Stimulated activated CD8-positive, alpha-beta memory T cell treated with anti-CD3 and anti-CD28 coated beads, Interleukin-7, amount 100 ng/mL, for 24 hours (primary cell): ENCODE data around the gene APOL2.
"Not testable (repeated sequence)": the region's sequence is repeated elsewhere in the genome, so short reads cannot be mapped to it uniquely, and the experiment has no call there.

ENCODE experiments used
- DNase-seq: peaks from one replicate; pipeline ENCODE4 v3.0.0-alpha.2; 2020; ENCODE audit warnings: low read depth

The APOL2 gene

GRCh38 chr22:36221799-36222751 lies 17.3 kb downstream of the APOL2 start:
- no peak for DNase-seq

DNA sequence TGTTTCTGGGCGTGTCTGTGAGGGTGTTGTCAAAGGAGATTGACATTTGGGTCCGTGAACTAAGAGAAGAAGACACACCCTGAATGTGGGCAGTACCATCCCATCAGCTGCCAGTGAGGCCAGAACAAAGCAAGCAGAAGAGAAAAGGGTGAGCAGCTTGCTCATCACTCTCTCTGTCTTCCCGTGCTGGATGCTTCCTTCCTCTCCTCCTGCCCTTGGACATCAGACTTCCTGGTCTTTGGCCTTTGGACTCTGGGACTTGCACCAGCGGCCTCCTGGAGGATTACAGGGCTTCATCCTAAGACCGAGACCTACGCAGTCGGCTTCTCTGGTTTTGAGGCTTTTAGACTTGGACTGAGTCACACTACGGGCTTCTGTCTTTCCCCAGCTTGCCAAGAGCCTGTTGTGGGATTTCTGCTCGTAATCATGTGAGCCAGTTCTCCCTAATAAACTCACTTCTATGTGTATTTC lies 18.8 kb downstream of the APOL2 start:
- DNase-seq, result no peak

GRCh38 chr22:36218648-36219193 lies 20.6 kb downstream of the APOL2 start:
- DNase-seq, result no peak

DNA sequence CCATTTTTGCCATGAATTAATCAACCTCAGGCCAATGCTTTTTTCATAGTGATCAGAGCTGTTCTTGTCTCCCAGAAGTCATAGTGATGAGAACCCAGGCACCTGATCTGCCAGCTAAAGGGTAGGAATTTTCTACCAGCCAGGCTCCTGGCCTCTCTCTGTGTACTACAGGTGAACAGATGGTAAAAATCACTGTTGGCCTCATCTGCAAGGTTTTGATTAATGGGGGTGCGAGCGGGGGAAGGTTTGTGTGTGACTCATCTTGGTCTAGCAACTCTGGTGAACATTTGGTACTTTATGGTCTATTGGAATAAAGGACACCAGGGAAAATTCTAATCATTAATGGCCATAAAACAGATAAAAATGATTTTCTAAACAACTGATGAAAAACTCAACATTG lies 23.3 kb downstream of the APOL2 start:
- no peak for DNase-seq

DNA sequence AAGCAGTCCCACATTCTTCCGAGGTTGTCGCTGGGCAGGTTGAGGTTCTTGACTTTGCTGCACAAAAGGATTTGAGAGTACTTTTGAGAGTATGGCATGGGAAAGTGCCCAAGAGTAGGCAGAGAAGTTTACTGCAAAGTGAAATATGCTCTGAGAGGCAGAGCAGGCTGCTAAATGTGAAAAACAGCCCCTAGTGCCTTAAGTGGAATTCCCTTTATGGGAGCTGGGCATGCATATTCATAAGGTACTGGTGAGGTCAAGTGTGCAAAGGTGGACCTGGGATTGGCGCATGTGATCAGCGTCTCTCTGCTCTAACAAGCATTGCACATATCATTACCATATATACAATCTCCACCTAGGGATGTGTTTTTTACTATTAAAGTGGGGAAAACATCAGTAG lies 25.7 kb downstream of the APOL2 start:
- no peak for DNase-seq

DNA sequence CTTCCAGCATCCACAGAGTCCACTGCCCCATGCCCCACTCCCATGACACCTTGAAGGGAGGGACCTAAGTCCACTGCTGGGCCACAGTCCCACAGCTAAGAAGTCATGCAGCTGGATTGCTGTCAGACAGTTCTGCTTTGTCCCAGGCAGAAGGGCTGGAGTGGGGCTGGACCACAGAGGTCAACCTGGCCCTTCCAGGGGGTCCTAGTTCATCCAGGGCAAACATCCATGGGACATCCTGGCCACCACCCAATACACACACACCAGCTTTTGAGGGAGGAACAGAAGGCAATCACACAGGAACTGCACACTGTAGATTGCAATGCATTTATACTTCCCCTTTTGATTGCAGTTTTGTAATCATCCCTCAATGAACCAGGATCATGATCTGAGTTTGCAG lies 26.4 kb downstream of the APOL2 start:
- DNase-seq, result no peak

GRCh38 chr22:36211237-36211861 lies 28.0 kb downstream of the APOL2 start:
- no peak for DNase-seq

GRCh38 chr22:36210224-36210623 lies 29.1 kb downstream of the APOL2 start:
- no peak for DNase-seq

DNA sequence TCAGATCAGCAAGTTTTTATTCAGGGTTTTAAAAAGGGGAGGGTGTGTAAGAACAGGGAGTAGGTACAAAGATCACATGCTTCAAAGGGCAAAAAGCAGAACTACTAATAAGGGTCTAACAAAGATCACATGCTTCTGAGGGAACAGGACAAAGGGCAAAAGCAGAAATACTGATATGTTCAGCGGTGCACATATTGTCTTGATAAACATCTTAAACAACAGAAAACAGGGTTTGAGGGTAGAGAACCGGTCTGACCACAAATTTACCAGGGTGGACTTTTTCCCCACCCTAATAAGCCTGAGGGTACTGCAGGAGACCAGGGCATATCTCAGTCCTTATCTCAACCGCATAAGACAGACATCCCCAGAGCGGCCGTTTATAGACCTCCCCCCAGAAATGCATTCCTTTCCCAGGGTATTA lies 29.8 kb downstream of the APOL2 start:
- DNase-seq, result not testable (repeated sequence)

GRCh38 chr22:36208914-36209313 lies 30.4 kb downstream of the APOL2 start:
- DNase-seq, result no peak

DNA sequence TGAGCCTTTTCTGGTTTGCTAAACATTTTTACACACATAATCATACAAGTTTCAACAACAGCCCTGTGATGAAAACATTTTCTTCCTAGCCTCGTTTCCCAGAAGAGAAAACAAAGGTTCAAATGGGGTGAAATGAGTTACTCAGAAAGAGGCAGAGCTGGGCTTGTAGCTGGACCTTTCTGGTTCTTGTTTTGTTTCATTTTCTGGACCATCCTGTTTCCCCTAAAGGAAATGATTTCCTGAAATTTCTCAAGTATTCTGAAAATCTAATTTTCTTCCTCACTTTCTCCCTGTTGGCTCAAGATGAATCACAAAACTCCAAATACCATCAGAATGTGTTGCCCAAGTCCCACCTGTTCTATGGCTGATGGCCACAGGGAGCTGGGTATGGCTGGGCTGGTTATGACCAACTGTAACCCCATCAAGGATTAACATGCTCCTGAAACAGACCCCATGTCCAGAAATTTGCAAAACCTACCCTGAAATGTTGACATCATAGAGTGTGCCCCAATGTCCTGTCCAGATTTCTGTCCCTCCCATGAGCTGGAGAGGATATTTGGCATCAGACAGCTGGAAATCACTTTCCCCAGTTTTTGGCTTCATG lies 31.1 kb downstream of the APOL2 start:
- DNase-seq, result no peak

- DNase-seq, result no peak
These were observed 33.1 kb downstream of the APOL2 start for GRCh38 chr22:36206255-36206654.

GRCh38 chr22:36205573-36205972 lies 33.8 kb downstream of the APOL2 start:
- not testable (repeated sequence) for DNase-seq

DNA sequence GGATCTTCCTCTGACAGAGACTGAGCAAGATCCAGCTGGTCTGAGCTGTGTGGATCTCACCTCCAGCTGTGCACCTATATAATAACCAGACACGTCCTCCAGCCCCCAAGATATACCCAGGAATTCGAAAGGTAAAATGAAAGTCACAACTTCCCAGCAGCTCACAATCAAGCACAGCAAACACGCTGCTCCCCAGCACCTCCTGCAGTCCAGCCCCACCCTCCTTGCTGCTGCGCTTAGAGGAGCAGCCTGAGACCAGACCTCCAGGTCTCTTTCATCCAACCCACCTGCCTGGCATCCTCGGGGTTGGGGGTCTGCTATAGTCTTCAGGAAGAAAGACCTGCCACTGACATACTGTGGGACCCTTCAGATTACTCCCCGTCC lies 34.7 kb downstream of the APOL2 start:
- DNase-seq, result no peak

GRCh38 chr22:36204001-36204631 lies 35.2 kb downstream of the APOL2 start:
- DNase-seq, result no peak

DNA sequence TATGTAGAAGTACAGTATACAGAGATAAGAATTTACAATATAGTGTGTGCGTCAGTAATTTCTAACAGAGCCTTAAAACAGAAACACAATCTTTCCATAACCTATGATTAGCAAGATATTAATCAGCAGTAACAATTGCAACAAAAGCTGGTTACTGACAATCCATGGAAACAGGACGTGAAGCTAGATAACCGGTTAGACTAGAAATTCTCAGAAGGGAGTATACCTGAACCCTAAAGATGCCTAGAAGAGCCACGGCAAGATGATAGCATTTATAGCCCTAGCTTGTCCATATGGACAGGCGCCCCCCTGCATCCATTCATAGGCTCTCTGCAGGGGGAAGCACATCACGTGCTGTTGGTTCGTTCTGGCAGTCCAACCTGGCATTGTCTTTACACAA lies 35.9 kb downstream of the APOL2 start:
- DNase-seq, result not testable (repeated sequence)

DNA sequence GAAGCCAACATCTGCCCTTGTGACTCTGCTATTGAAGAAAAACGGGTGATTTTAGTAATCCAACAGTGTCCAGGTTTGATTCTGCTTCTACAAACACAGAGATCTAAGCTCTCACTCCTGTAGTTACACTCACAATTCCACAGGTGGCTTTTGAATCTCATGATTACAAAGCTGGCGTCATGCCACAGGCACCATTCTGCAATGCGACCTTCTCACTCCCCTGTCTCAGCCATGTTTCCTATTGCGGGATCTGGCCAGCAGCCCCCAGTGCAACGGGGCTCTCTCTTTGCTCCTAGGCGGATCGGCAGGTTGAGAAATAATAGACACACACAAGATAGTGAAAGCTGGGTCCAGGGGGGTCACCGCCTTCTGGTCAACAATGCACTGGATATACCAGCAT lies 36.4 kb downstream of the APOL2 start:
- not testable (repeated sequence) for DNase-seq

DNA sequence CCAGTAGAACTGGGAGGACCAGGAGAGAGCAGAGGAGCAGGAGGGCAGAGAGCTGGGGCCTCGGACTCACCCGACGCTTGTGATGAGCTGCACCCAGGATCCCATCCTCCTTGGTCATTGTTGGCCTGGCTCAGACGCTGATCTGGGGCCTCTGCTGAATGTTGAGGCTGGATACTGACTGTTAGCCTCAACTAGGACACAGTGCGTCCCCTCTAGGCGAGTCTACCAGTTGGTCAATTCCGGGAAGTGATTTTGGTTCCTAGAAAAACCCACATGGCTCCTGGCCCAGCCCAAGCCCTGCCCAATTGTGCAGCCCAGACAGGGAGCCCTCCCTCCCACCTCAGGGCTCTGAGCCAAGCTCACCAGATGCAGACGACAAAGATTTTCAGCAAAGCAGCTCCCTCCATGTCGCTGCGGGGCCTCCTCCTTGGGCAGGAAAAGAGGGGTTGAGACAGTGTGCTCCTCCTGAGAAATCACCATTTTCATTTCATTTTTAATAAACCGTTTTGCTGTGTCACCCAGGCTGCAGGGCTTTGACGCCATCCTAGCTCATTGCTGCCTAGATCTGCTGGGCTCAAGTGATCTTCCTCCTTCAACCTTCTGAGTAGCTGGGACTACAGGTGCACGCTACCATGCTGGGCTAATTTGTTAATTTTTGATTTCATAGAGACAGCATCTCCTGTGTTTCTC lies 37.6 kb downstream of the APOL2 start, which contains the start of gene APOL4:
Gene APOL4 (minus strand): TSS at position 180 of the 690 bp plus-strand sequence. CDS start 75 bp downstream, at position 105.
- no peak for DNase-seq

- DNase-seq, result not testable (repeated sequence)
These were observed 38.3 kb downstream of the APOL2 start for GRCh38 chr22:36201025-36201424.

GRCh38 chr22:36199001-36199551 lies 40.3 kb downstream of the APOL2 start:
- DNase-seq, result no peak

- DNase-seq, result no peak
These were observed 40.8 kb downstream of the APOL2 start for GRCh38 chr22:36198536-36198935.
